Parathyroid adenoma (tissue), 2 donors: Measurements from ENCODE around the gene PRUNE2.

Experiments
- H2AFZ ChIP-seq: fragments of 300-600 bp; sonication (generic); one replicate; pipeline ENCODE4 v1.7.0; 2017; ENCODE audit warnings: antibody characterized with exemption, mild to moderate bottlenecking
- H3K27ac ChIP-seq: fragments of 300-600 bp; sonication (generic); one replicate; pipeline ENCODE4 v1.7.0; 2017
- H3K27me3 ChIP-seq: fragments of 300-600 bp; sonication (generic); one replicate; pipeline ENCODE4 v1.7.0; 2017; ENCODE audit warnings: low read length; ENCODE audit not compliant: control insufficient read depth, insufficient read depth
- H3K36me3 ChIP-seq: fragments of 300-600 bp; sonication (generic); one replicate; pipeline ENCODE4 v1.7.0; 2017; ENCODE audit warnings: low read length; ENCODE audit not compliant: control insufficient read depth, insufficient read depth
- H3K4me1 ChIP-seq: fragments of 300-600 bp; sonication (generic); one replicate; pipeline ENCODE4 v1.7.0; 2017; ENCODE audit warnings: control low read depth
- H3K4me2 ChIP-seq: fragments of 300-600 bp; sonication (generic); one replicate; pipeline ENCODE4 v1.7.0; 2017; ENCODE audit warnings: low read length
- H3K4me3 ChIP-seq: fragments of 300-600 bp; sonication (generic); one replicate; pipeline ENCODE4 v1.7.0; 2017; ENCODE audit warnings: low read depth, low read length
- H3K79me2 ChIP-seq: fragments of 300-600 bp; sonication (generic); one replicate; pipeline ENCODE4 v1.7.0; 2017; ENCODE audit warnings: control low read depth
- H3K9ac ChIP-seq: fragments of 300-600 bp; sonication (generic); one replicate; pipeline ENCODE4 v1.7.0; 2017; ENCODE audit warnings: mild to moderate bottlenecking
- H3K9me3 ChIP-seq: fragments of 300-600 bp; sonication (generic); one replicate; pipeline ENCODE4 v1.7.0; 2017; ENCODE audit warnings: low read length; ENCODE audit not compliant: control insufficient read depth
- CTCF ChIP-seq: fragments of 300-600 bp; sonication (generic); IDR thresholded peaks from one replicate; pipeline ENCODE4 v1.7.0; 2017; ENCODE audit warnings: antibody characterized with exemption, mild to moderate bottlenecking
- donor health status: primary hyperparathyroidism.

PRUNE2 gene

GRCh38 chr9:76619640-76620039 is 286.3 kb downstream of the PRUNE2 start:
- no peaks in the 10 kb centered on the region for H3K36me3 ChIP-seq
- peaks cover 28% of the 10 kb centered on the region for H3K4me1 ChIP-seq
- H3K27me3 ChIP-seq, result no peaks in the 10 kb centered on the region
- no peak for TF ChIP-seq CTCF
- H3K27ac ChIP-seq, result peak overlapping the region; percentile 97
- H2AFZ ChIP-seq, result no peak overlapping the region
- no peak overlapping the region for H3K9ac ChIP-seq
- peak overlapping the region; percentile 10 for H3K4me2 ChIP-seq
- peak overlapping the region; percentile 21 for H3K4me3 ChIP-seq
- H3K79me2 ChIP-seq, result no peaks in the 10 kb centered on the region
- no peaks in the 10 kb centered on the region for H3K9me3 ChIP-seq

- Histone ChIP-seq H3K4me2 (peak overlapping the region; percentile 10), H3K27ac (peak overlapping the region; percentile 97), H2AFZ (no peak overlapping the region), H3K4me1 (peaks cover 26% of the 10 kb centered on the region), H3K36me3 (no peaks in the 10 kb centered on the region), H3K9me3 (no peaks in the 10 kb centered on the region), H3K27me3 (no peaks in the 10 kb centered on the region), H3K4me3 (peak overlapping the region; percentile 21), H3K79me2 (no peaks in the 10 kb centered on the region), H3K9ac (no peak overlapping the region)
- no peak for TF ChIP-seq CTCF
These were observed 286.7 kb downstream of the PRUNE2 start for GRCh38 chr9:76619197-76619596.

- H3K4me2 ChIP-seq, result peak overlapping the region; percentile 10
- H3K27ac ChIP-seq, result peak overlapping the region; percentile 97
- no peaks in the 10 kb centered on the region for H3K9me3 ChIP-seq
These were observed 287.2 kb downstream of the PRUNE2 start for GRCh38 chr9:76618762-76619161.

GRCh38 chr9:76617497-76618175 is 288.3 kb downstream of the PRUNE2 start:
- H2AFZ ChIP-seq, result no peak overlapping the region
- no peak overlapping the region for H3K4me3 ChIP-seq
- TF ChIP-seq CTCF, result no peak
- no peak overlapping the region for H3K4me2 ChIP-seq
- no peak overlapping the region for H3K27ac ChIP-seq
- no peaks in the 10 kb centered on the region for H3K36me3 ChIP-seq
- H3K4me1 ChIP-seq, result peaks cover 24% of the 10 kb centered on the region
- no peaks in the 10 kb centered on the region for H3K27me3 ChIP-seq
- no peaks in the 10 kb centered on the region for H3K79me2 ChIP-seq
- H3K9ac ChIP-seq, result no peak overlapping the region
- no peaks in the 10 kb centered on the region for H3K9me3 ChIP-seq

More at GRCh38 chr9:76618762-76619161, 287.2 kb downstream of the PRUNE2 start:
- no peaks in the 10 kb centered on the region for H3K27me3 ChIP-seq
- no peak for TF ChIP-seq CTCF
- H3K4me3 ChIP-seq, result peak overlapping the region; percentile 21
- H3K9ac ChIP-seq, result no peak overlapping the region
- no peaks in the 10 kb centered on the region for H3K79me2 ChIP-seq
- H2AFZ ChIP-seq, result no peak overlapping the region
- no peaks in the 10 kb centered on the region for H3K36me3 ChIP-seq
- H3K4me1 ChIP-seq, result peaks cover 26% of the 10 kb centered on the region

GRCh38 chr9:76616780-76617179 is 289.1 kb downstream of the PRUNE2 start:
- TF ChIP-seq CTCF, result no peak
- Histone ChIP-seq H3K9me3 (no peaks in the 10 kb centered on the region), H2AFZ (no peak overlapping the region), H3K36me3 (no peaks in the 10 kb centered on the region), H3K27me3 (no peaks in the 10 kb centered on the region), H3K4me3 (no peak overlapping the region), H3K9ac (no peak overlapping the region), H3K4me1 (peaks cover 22% of the 10 kb centered on the region), H3K79me2 (no peaks in the 10 kb centered on the region), H3K4me2 (no peak overlapping the region), H3K27ac (no peak overlapping the region)
